ENCODE measurements around the gene MICAL3.

MICAL3 gene

GRCh38 chr22:17847360-17848078, 176.8 kb downstream of the MICAL3 start:
- Histone ChIP-seq H3K27ac (ENCODE audit: insufficient read depth, low read depth, low read length, poor library complexity, severe bottlenecking) (no peak overlapping the region), H3K27me3 (ENCODE audit: control insufficient read depth, insufficient read depth, low read length, poor library complexity, severe bottlenecking) (no peaks in the 10 kb centered on the region), H3K4me1 (ENCODE audit: control insufficient read depth, insufficient read depth, low read length) (peaks cover 14% of the 10 kb centered on the region), H3K4me3 (ENCODE audit: insufficient read depth, low read depth, low read length) (no peak overlapping the region), H3K9me3 (ENCODE audit: control insufficient read depth, low read length) (no peaks in the 10 kb centered on the region), H3K36me3 (ENCODE audit: control insufficient read depth, insufficient read depth, low read length) (no peaks in the 10 kb centered on the region)
- 94 to 95% methylated on average over 18 of the region's 18 CpGs for WGBS, 2 experiments

GRCh38 chr22:17846326-17846992, 177.9 kb downstream of the MICAL3 start:
- Histone ChIP-seq H3K9me3 (ENCODE audit: control insufficient read depth, low read length) (no peaks in the 10 kb centered on the region), H3K36me3 (ENCODE audit: control insufficient read depth, insufficient read depth, low read length) (no peaks in the 10 kb centered on the region), H3K27me3 (ENCODE audit: control insufficient read depth, insufficient read depth, low read length, poor library complexity, severe bottlenecking) (no peaks in the 10 kb centered on the region), H3K4me1 (ENCODE audit: control insufficient read depth, insufficient read depth, low read length) (peaks cover 6% of the 10 kb centered on the region), H3K4me3 (ENCODE audit: insufficient read depth, low read depth, low read length) (no peak overlapping the region), H3K27ac (ENCODE audit: insufficient read depth, low read depth, low read length, poor library complexity, severe bottlenecking) (no peak overlapping the region)
- WGBS, 2 experiments = 89 to 91% methylated on average over 13 of the region's 13 CpGs

- Histone ChIP-seq H3K27me3 (ENCODE audit: control insufficient read depth, insufficient read depth, low read length, poor library complexity, severe bottlenecking) (no peaks in the 10 kb centered on the region), H3K9me3 (ENCODE audit: control insufficient read depth, low read length) (no peaks in the 10 kb centered on the region), H3K36me3 (ENCODE audit: control insufficient read depth, insufficient read depth, low read length) (no peaks in the 10 kb centered on the region), H3K4me3 (ENCODE audit: insufficient read depth, low read depth, low read length) (no peak overlapping the region), H3K4me1 (ENCODE audit: control insufficient read depth, insufficient read depth, low read length) (peaks cover 6% of the 10 kb centered on the region), H3K27ac (ENCODE audit: insufficient read depth, low read depth, low read length, poor library complexity, severe bottlenecking) (no peak overlapping the region)
- 91 to 94% methylated on average over 3 of the region's 3 CpGs for WGBS, 2 experiments
These were observed 178.6 kb downstream of the MICAL3 start for GRCh38 chr22:17845790-17846189.

GRCh38 chr22:17845327-17845726, 179.0 kb downstream of the MICAL3 start:
- H3K27ac ChIP-seq (ENCODE audit: insufficient read depth, low read depth, low read length, poor library complexity, severe bottlenecking) = no peak overlapping the region
- H3K4me3 ChIP-seq (ENCODE audit: insufficient read depth, low read depth, low read length) = no peak overlapping the region
- no peaks in the 10 kb centered on the region for H3K9me3 ChIP-seq (ENCODE audit: control insufficient read depth, low read length)
- no peaks in the 10 kb centered on the region for H3K27me3 ChIP-seq (ENCODE audit: control insufficient read depth, insufficient read depth, low read length, poor library complexity, severe bottlenecking)
- no peaks in the 10 kb centered on the region for H3K36me3 ChIP-seq (ENCODE audit: control insufficient read depth, insufficient read depth, low read length)
- H3K4me1 ChIP-seq (ENCODE audit: control insufficient read depth, insufficient read depth, low read length) = peaks cover 6% of the 10 kb centered on the region
- 91 to 95% methylated on average over 8 of the region's 8 CpGs for WGBS, 2 experiments

GRCh38 chr22:17844150-17844549, 180.2 kb downstream of the MICAL3 start:
- H3K27ac ChIP-seq (ENCODE audit: insufficient read depth, low read depth, low read length, poor library complexity, severe bottlenecking) = no peak overlapping the region
- H3K36me3 ChIP-seq (ENCODE audit: control insufficient read depth, insufficient read depth, low read length) = no peaks in the 10 kb centered on the region
- WGBS, 2 experiments = 94 to 95% methylated on average over 5 of the region's 5 CpGs
- H3K4me1 ChIP-seq (ENCODE audit: control insufficient read depth, insufficient read depth, low read length) = peaks cover 6% of the 10 kb centered on the region
- H3K4me3 ChIP-seq (ENCODE audit: insufficient read depth, low read depth, low read length) = no peak overlapping the region
- H3K27me3 ChIP-seq (ENCODE audit: control insufficient read depth, insufficient read depth, low read length, poor library complexity, severe bottlenecking) = no peaks in the 10 kb centered on the region
- no peaks in the 10 kb centered on the region for H3K9me3 ChIP-seq (ENCODE audit: control insufficient read depth, low read length)

- H3K4me1 ChIP-seq (ENCODE audit: control insufficient read depth, insufficient read depth, low read length) = peaks cover 9% of the 10 kb centered on the region
- H3K36me3 ChIP-seq (ENCODE audit: control insufficient read depth, insufficient read depth, low read length) = no peaks in the 10 kb centered on the region
- WGBS, 2 experiments = 92 to 93% methylated on average over 20 of the region's 20 CpGs
- no peak overlapping the region for H3K27ac ChIP-seq (ENCODE audit: insufficient read depth, low read depth, low read length, poor library complexity, severe bottlenecking)
- H3K9me3 ChIP-seq (ENCODE audit: control insufficient read depth, low read length) = no peaks in the 10 kb centered on the region
- H3K4me3 ChIP-seq (ENCODE audit: insufficient read depth, low read depth, low read length) = no peak overlapping the region
- H3K27me3 ChIP-seq (ENCODE audit: control insufficient read depth, insufficient read depth, low read length, poor library complexity, severe bottlenecking) = no peaks in the 10 kb centered on the region
These were observed 182.0 kb downstream of the MICAL3 start for GRCh38 chr22:17842386-17842785.

GRCh38 chr22:17841836-17842235, 182.5 kb downstream of the MICAL3 start:
- H3K4me3 ChIP-seq (ENCODE audit: insufficient read depth, low read depth, low read length) = no peak overlapping the region
- 95 to 97% methylated on average over 16 of the region's 16 CpGs for WGBS, 2 experiments
- no peaks in the 10 kb centered on the region for H3K27me3 ChIP-seq (ENCODE audit: control insufficient read depth, insufficient read depth, low read length, poor library complexity, severe bottlenecking)
- no peaks in the 10 kb centered on the region for H3K9me3 ChIP-seq (ENCODE audit: control insufficient read depth, low read length)
- H3K27ac ChIP-seq (ENCODE audit: insufficient read depth, low read depth, low read length, poor library complexity, severe bottlenecking) = no peak overlapping the region
- no peaks in the 10 kb centered on the region for H3K36me3 ChIP-seq (ENCODE audit: control insufficient read depth, insufficient read depth, low read length)
- peaks cover 8% of the 10 kb centered on the region for H3K4me1 ChIP-seq (ENCODE audit: control insufficient read depth, insufficient read depth, low read length)

- Histone ChIP-seq H3K27me3 (ENCODE audit: control insufficient read depth, insufficient read depth, low read length, poor library complexity, severe bottlenecking) (no peaks in the 10 kb centered on the region), H3K27ac (ENCODE audit: insufficient read depth, low read depth, low read length, poor library complexity, severe bottlenecking) (no peak overlapping the region), H3K36me3 (ENCODE audit: control insufficient read depth, insufficient read depth, low read length) (no peaks in the 10 kb centered on the region), H3K9me3 (ENCODE audit: control insufficient read depth, low read length) (no peaks in the 10 kb centered on the region), H3K4me1 (ENCODE audit: control insufficient read depth, insufficient read depth, low read length) (peaks cover 9% of the 10 kb centered on the region), H3K4me3 (ENCODE audit: insufficient read depth, low read depth, low read length) (no peak overlapping the region)
- WGBS, 2 experiments = 96% methylated on average over 13 of the region's 13 CpGs
These were observed 186.0 kb downstream of the MICAL3 start for GRCh38 chr22:17838180-17838865.

- WGBS, 2 experiments = 77 to 78% methylated on average over 14 of the region's 14 CpGs
- peak overlapping the region; percentile 16 for H3K27ac ChIP-seq (ENCODE audit: insufficient read depth, low read depth, low read length, poor library complexity, severe bottlenecking)
- peaks cover 9% of the 10 kb centered on the region for H3K4me1 ChIP-seq (ENCODE audit: control insufficient read depth, insufficient read depth, low read length)
- no peaks in the 10 kb centered on the region for H3K36me3 ChIP-seq (ENCODE audit: control insufficient read depth, insufficient read depth, low read length)
- no peaks in the 10 kb centered on the region for H3K9me3 ChIP-seq (ENCODE audit: control insufficient read depth, low read length)
- no peak overlapping the region for H3K4me3 ChIP-seq (ENCODE audit: insufficient read depth, low read depth, low read length)
- no peaks in the 10 kb centered on the region for H3K27me3 ChIP-seq (ENCODE audit: control insufficient read depth, insufficient read depth, low read length, poor library complexity, severe bottlenecking)
These were observed 187.2 kb downstream of the MICAL3 start for GRCh38 chr22:17836992-17837742.

- Histone ChIP-seq H3K4me1 (ENCODE audit: control insufficient read depth, insufficient read depth, low read length) (peaks cover 9% of the 10 kb centered on the region), H3K36me3 (ENCODE audit: control insufficient read depth, insufficient read depth, low read length) (no peaks in the 10 kb centered on the region), H3K27me3 (ENCODE audit: control insufficient read depth, insufficient read depth, low read length, poor library complexity, severe bottlenecking) (no peaks in the 10 kb centered on the region), H3K4me3 (ENCODE audit: insufficient read depth, low read depth, low read length) (no peak overlapping the region), H3K27ac (ENCODE audit: insufficient read depth, low read depth, low read length, poor library complexity, severe bottlenecking) (no peak overlapping the region), H3K9me3 (ENCODE audit: control insufficient read depth, low read length) (no peaks in the 10 kb centered on the region)
- WGBS, 2 experiments = 89 to 91% methylated on average over 6 of the region's 6 CpGs
These were observed 189.1 kb downstream of the MICAL3 start for GRCh38 chr22:17835256-17835655.
